ENCODE data around the gene OSGEP.
A peak's percentile ranks its signal among the peaks of the same experiment; 100 is the strongest.

Gene OSGEP

DNA sequence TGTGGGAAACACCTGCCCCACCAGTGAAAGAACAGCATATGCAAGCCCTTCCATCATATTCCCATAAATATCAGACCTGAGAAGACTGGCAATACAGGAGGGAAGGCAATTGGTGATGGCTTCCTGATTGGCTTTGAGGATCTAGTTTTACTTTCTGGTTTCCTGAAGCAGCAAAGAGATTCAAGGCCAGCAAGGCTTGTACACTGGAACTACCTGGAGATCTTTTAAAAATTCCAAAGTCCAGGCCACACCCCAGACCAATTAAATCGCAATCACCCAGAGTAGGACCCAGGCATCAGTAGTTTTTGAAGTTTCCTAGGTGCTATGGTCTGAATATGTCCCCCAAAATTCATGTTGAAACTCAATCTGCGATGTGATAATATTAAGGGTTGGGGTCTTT, 38.4 kb downstream of the OSGEP start:
- no peak for DNase-seq (ENCODE audit: extremely low read depth, low read depth)
- TF ChIP-seq, protein P1, sequence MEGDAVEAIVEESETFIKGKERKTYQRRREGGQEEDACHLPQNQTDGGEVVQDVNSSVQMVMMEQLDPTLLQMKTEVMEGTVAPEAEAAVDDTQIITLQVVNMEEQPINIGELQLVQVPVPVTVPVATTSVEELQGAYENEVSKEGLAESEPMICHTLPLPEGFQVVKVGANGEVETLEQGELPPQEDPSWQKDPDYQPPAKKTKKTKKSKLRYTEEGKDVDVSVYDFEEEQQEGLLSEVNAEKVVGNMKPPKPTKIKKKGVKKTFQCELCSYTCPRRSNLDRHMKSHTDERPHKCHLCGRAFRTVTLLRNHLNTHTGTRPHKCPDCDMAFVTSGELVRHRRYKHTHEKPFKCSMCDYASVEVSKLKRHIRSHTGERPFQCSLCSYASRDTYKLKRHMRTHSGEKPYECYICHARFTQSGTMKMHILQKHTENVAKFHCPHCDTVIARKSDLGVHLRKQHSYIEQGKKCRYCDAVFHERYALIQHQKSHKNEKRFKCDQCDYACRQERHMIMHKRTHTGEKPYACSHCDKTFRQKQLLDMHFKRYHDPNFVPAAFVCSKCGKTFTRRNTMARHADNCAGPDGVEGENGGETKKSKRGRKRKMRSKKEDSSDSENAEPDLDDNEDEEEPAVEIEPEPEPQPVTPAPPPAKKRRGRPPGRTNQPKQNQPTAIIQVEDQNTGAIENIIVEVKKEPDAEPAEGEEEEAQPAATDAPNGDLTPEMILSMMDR (IDR thresholded peaks at IDR 0.05; ENCODE audit: low read depth, low read length): no peak

DNA sequence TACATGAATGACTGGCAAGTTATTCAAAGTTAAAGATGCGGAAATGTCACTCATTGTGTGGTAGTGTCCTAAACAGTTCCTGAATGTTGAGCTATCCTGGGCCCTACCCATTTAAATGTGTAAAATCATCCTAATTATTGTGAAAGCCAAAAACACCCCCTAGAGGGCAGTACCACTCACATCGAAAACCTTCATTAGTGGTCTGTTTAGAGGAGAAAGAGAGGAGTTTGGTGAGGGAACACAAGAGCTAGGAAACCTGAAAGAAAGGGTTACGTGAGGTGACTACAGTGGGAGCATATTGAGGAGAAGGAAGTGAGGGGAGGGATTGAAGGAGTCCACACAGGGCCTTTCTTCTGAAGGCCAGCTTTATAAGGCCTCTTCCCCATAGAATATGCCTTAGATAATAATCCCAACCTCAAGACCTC, 38.8 kb downstream of the OSGEP start:
- TF ChIP-seq, protein P1 (IDR thresholded peaks at IDR 0.05; ENCODE audit: low read depth, low read length): peak; percentile 65
- DNase-seq (ENCODE audit: extremely low read depth, low read depth): no peak

DNA sequence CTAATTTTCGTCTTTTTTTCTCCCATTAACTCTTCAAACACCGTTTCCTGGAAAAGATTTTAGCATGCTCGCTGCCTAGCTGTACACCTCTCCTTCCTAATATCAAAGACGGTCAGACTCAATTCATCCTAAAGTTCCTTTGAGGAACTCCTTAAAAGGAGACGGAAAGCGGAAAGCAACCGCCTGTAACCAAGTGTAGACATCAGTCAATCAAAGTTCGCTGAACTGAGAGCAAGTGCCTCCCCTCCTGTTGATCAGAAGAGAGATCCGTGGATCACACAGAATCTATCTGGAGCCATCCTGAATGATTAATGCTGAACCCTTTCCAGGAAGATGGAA, 40.9 kb downstream of the OSGEP start:
- no peak for DNase-seq (ENCODE audit: extremely low read depth, low read depth)
- TF ChIP-seq, protein P1 (IDR thresholded peaks at IDR 0.05; ENCODE audit: low read depth, low read length): no peak

DNA sequence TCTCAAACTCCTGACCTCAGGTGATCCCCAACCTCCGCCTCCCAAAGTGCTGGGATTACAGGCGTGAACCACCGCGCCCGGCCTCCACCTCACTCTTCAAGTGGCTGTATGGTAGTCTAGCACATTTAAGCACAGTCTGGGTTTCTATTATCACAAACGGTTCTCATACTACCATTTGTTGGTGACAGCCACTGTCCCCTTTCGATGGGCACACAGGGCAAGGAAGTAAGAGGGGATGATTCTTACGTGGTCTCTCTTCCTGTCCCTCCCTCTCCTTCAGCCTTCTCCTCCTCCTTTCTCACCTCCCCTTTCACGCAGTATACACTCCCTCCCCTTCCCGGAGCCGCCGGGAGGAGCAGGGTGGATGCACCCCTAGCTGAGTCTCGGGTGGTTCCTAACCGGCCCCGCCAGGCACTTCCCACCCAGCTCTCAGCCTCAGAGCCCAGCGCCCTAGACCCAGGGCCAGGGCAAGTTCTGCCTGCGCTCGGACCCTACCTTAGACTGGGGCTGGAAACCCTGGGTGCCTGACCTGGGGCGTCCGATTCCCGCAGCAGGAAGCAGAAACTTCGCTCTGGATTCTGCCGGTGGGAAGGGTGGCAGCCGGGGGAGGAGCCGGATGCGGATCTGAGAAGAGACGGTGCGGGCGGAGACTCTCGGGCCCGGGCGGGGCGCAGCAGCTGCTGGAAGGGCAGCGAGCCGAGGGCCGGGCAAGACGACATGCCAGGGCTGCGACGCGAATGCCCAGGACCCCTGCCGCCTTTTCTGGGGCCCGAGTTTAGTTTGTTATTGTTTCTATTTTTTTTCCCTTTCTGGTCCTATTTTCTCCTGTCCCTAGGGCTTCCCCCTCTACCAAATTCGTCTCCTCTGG, 41.5 kb downstream of the OSGEP start, which contains the start of gene TEP1:
TEP1 (minus strand) TSS at position 626 of the 868 bp plus-strand sequence. CDS start 5,062 bp downstream, outside the sequence.
- DNase-seq (ENCODE audit: extremely low read depth, low read depth): peak; percentile 47
- TF ChIP-seq, protein P1 (IDR thresholded peaks at IDR 0.05; ENCODE audit: low read depth, low read length): no peak

DNA sequence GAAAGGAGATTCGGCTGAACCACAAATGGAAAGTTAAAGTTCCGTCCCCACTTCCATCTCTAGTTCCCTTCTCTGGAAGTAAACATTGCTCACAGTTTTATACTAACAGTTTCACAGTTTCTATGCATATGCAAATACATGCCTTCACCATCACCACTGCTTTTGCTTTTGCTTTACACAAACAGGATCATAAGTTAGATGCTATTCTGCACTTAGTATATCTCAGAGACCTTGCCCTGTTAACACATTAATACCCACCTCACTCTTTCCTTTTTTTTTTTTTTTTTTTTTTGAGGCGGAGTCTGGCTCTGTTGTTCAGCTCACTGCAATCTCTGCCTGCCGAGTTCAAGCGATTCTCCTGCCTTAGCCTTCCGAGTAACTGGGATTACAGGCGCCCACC, 42.2 kb downstream of the OSGEP start:
- TF ChIP-seq, protein P1 (IDR thresholded peaks at IDR 0.05; ENCODE audit: low read depth, low read length): no peak
- DNase-seq (ENCODE audit: extremely low read depth, low read depth): no peak

DNA sequence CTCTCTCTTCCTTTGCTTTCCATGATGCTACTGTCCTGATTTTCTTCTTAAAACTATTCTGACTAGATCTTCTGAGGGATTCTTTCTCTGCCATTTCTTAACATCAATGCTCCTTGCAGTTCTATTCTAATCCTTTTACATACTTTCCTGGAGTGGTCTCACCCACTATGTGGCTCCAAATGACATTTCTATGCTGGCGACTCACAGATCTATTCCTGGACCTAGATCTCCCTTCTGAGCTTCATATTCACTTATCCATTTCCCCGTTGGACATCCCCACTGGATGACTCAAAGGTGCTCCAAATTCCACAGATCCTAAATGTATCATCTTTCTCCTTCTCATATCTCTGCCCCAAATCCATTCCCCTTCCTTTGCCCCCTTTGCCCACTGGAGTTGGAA, 45.4 kb downstream of the OSGEP start:
- TF ChIP-seq, protein P1 (IDR thresholded peaks at IDR 0.05; ENCODE audit: low read depth, low read length): no peak
- DNase-seq (ENCODE audit: extremely low read depth, low read depth): no peak

DNA sequence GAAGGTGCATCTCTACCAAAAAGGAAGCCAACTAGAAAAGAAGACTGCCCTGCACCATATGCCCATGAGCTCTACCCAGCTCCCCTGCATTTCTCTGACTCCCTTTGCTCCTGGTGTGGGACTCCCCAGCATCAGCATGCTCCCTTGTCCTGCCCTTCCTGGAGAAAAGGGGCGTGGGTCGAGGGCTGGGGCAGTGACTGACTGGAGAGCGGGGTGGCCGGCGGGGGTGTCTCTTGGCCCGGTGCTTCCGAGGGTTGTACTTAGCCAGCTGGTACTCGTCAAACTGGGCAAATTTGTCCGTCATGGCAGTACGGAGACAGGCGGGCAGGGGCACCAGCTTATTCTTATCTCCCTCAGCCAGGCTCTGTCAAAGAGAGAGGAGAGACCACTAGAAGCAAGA, 51.1 kb downstream of the OSGEP start:
- DNase-seq (ENCODE audit: extremely low read depth, low read depth): no peak
- TF ChIP-seq, protein P1 (IDR thresholded peaks at IDR 0.05; ENCODE audit: low read depth, low read length): no peak

Data from AG09319 (cell line).